IMR-90 (cell line): ENCODE measurements around the gene ARRDC2.

Experiments
- BHLHE40 ChIP-seq: fragments of 150-350 bp; IDR thresholded peaks from 2 replicates; pipeline ENCODE4 v1.6.1; 2016; ENCODE audit warnings: mild to moderate bottlenecking, low read depth, low read length
- CEBPB ChIP-seq: IDR thresholded peaks from 2 replicates; pipeline ENCODE4 v1.6.1; 2012; ENCODE audit warnings: low read depth, low read length, improper control_type of control experiment
- ELK1 ChIP-seq: fragments of 150-350 bp; IDR thresholded peaks from 2 replicates; pipeline ENCODE4 v1.6.1; 2016; ENCODE audit warnings: low read depth, mild to moderate bottlenecking, low read length, moderate library complexity, borderline replicate concordance
- FOS ChIP-seq: fragments of 150-350 bp; IDR thresholded peaks from 2 replicates; pipeline ENCODE4 v1.6.1; 2016; ENCODE audit warnings: low read depth, low read length
- MAFK ChIP-seq: IDR thresholded peaks from 2 replicates; pipeline ENCODE4 v1.6.1; 2012; ENCODE audit warnings: low read depth, low read length, improper control_type of control experiment
- MXI1 ChIP-seq: IDR thresholded peaks from 2 replicates; pipeline ENCODE4 v1.6.1; 2012; ENCODE audit warnings: low read depth, mild to moderate bottlenecking, low read length, moderate library complexity, borderline replicate concordance
- NFE2L2 ChIP-seq: fragments of 150-350 bp; IDR thresholded peaks from 2 replicates; pipeline ENCODE4 v1.6.1; 2016; ENCODE audit warnings: low read depth, mild to moderate bottlenecking, low read length
- POLR2A ChIP-seq: IDR thresholded peaks from 2 replicates; pipeline ENCODE4 v1.6.1; 2012; ENCODE audit warnings: mild to moderate bottlenecking, low read depth, low read length
- RAD21 ChIP-seq: IDR thresholded peaks from 2 replicates; pipeline ENCODE4 v1.6.1; 2012; ENCODE audit warnings: low read length, improper control_type of control experiment
- RCOR1 ChIP-seq: IDR thresholded peaks from 2 replicates; pipeline ENCODE4 v1.6.1; 2012; ENCODE audit warnings: mild to moderate bottlenecking, low read length, improper control_type of control experiment; ENCODE audit not compliant: insufficient replicate concordance
- RFX5 ChIP-seq: IDR thresholded peaks from 2 replicates; pipeline ENCODE4 v1.8.0; 2012; ENCODE audit warnings: low read depth, mild to moderate bottlenecking, low read length, moderate library complexity
- TF ChIP-seq, protein P1 (sequence below): conservative IDR thresholded peaks from 2 replicates; pipeline ENCODE4 v1.5.1; 2012; ENCODE audit warnings: mild to moderate bottlenecking, low read depth, low read length, improper control_type of control experiment
- TF ChIP-seq, protein P2 (sequence below): fragments of 150-350 bp; IDR thresholded peaks from 2 replicates; pipeline ENCODE4 v1.6.1; 2017; ENCODE audit warnings: mild to moderate bottlenecking, antibody characterized with exemption, low read length, low read depth

DNA sequence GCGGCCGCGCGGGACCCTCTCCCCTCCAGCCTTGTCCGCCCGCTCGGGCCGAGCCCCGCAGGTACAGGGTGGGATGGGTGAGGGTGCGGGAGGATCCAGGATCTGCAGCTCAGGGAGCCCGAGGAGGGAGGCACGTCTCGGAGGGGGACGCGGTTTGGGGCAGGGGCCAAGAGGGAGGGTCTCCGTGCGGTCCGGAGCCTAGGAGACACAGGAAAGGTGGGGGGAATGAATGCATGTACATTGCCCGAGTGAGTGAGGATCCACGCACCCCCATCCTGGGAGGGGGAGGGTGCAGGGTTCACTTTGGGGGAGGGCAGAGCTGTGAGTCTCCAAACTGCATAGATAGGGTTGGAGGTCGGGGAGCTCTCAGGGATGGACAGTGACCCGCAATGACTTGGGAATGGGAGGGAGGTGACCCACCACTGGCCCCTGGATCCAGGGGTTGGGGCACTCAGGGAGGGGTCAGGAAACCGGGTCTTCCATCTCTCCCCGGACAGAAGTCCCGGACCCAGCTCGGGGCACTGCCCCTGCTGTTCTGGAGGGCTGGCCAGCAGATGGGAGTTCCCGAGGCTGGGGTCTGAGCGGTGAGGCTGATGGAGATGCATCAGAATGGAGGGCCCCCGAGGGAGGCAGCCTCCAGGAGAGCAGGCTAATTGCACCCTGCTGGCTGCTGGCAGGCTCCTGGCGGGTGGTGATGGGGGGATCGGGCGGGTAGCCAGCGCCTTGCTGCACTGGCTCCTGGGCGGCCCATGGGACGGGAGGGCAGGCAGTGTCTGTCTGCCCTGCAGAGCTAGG is 40.5 kb upstream of the ARRDC2 start:
- TF ChIP-seq, protein P1, sequence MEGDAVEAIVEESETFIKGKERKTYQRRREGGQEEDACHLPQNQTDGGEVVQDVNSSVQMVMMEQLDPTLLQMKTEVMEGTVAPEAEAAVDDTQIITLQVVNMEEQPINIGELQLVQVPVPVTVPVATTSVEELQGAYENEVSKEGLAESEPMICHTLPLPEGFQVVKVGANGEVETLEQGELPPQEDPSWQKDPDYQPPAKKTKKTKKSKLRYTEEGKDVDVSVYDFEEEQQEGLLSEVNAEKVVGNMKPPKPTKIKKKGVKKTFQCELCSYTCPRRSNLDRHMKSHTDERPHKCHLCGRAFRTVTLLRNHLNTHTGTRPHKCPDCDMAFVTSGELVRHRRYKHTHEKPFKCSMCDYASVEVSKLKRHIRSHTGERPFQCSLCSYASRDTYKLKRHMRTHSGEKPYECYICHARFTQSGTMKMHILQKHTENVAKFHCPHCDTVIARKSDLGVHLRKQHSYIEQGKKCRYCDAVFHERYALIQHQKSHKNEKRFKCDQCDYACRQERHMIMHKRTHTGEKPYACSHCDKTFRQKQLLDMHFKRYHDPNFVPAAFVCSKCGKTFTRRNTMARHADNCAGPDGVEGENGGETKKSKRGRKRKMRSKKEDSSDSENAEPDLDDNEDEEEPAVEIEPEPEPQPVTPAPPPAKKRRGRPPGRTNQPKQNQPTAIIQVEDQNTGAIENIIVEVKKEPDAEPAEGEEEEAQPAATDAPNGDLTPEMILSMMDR = no peak
- no peak for TF ChIP-seq POLR2A
- TF ChIP-seq MXI1 = no peak
- TF ChIP-seq CEBPB = no peak
- no peak for TF ChIP-seq ELK1
- TF ChIP-seq, protein P2, sequence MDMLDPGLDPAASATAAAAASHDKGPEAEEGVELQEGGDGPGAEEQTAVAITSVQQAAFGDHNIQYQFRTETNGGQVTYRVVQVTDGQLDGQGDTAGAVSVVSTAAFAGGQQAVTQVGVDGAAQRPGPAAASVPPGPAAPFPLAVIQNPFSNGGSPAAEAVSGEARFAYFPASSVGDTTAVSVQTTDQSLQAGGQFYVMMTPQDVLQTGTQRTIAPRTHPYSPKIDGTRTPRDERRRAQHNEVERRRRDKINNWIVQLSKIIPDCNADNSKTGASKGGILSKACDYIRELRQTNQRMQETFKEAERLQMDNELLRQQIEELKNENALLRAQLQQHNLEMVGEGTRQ = no peak
- no peak for TF ChIP-seq FOS
- TF ChIP-seq BHLHE40 = no peak
- TF ChIP-seq MAFK = no peak
- no peak for TF ChIP-seq RAD21
- TF ChIP-seq RFX5 = no peak
- no peak for TF ChIP-seq RCOR1
- no peak for TF ChIP-seq NFE2L2
